Measurements from ENCODE around the gene LPAR1. TPM values are rescaled to one million over a fixed set of nuclear protein-coding genes. Genes with fewer than 3 reads are reported as not detected.

The LPAR1 gene
- total RNA-seq, 3 donors from 2014 or later, result 27.5 to 44.9 (median 30.3) TPM

GRCh38 chr9:111036946-111037345 lies 1.3 kb downstream of the LPAR1 start:
- Histone ChIP-seq H3K4me1 (ENCODE audit: low read depth) (no peaks in the 10 kb centered on the region), H3K4me3 (peak overlapping the region; percentile 65), H3K9me3 (no peaks in the 10 kb centered on the region), H3K36me3 (ENCODE audit: low read depth) (no peaks in the 10 kb centered on the region)
- TF ChIP-seq, protein P1, sequence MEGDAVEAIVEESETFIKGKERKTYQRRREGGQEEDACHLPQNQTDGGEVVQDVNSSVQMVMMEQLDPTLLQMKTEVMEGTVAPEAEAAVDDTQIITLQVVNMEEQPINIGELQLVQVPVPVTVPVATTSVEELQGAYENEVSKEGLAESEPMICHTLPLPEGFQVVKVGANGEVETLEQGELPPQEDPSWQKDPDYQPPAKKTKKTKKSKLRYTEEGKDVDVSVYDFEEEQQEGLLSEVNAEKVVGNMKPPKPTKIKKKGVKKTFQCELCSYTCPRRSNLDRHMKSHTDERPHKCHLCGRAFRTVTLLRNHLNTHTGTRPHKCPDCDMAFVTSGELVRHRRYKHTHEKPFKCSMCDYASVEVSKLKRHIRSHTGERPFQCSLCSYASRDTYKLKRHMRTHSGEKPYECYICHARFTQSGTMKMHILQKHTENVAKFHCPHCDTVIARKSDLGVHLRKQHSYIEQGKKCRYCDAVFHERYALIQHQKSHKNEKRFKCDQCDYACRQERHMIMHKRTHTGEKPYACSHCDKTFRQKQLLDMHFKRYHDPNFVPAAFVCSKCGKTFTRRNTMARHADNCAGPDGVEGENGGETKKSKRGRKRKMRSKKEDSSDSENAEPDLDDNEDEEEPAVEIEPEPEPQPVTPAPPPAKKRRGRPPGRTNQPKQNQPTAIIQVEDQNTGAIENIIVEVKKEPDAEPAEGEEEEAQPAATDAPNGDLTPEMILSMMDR (IDR thresholded peaks at IDR 0.05), result no peak
- no peak for ATAC-seq
- intact Hi-C loops (cut with DNase I, micrococcal nuclease), result no loop called here
- DNase-seq, result no peak

DNA sequence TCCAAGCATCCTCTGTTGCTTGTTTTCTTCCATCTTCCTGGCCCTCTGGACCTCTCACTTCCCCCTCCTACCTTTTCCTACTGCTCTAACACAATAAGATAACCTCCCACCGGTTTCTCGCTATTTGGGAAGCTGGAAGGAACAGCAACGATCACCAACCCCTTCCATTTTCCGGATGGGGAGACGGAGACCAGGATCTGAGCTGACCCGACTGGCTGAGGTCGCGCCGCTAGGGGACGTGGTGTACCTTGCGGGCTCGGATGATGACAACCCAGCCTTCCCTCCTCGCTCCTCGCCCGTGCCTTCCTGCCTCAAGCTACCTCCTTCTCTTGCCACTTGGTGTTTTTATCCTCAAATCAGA lies 1.9 kb downstream of the LPAR1 start:
- H3K9me3 ChIP-seq, result no peaks in the 10 kb centered on the region
- intact Hi-C loops (cut with DNase I, micrococcal nuclease), result no loop called here
- TF ChIP-seq, protein P1 (IDR thresholded peaks at IDR 0.05), result peak; percentile 64
- DNase-seq (peak; percentile 81 to 84 (median 83)), ATAC-seq (peak; percentile 63)
- H3K4me3 ChIP-seq, result no peak overlapping the region
- H3K4me1 ChIP-seq (ENCODE audit: low read depth), result no peaks in the 10 kb centered on the region
- no peaks in the 10 kb centered on the region for H3K36me3 ChIP-seq (ENCODE audit: low read depth)

- intact Hi-C loops (cut with DNase I, micrococcal nuclease), result no loop called here
- no peaks in the 10 kb centered on the region for H3K4me1 ChIP-seq (ENCODE audit: low read depth)
- no peak overlapping the region for H3K4me3 ChIP-seq
- no peaks in the 10 kb centered on the region for H3K9me3 ChIP-seq
- no peak for DNase-seq
- ATAC-seq, result no peak
- H3K36me3 ChIP-seq (ENCODE audit: low read depth), result no peaks in the 10 kb centered on the region
- TF ChIP-seq, protein P1 (IDR thresholded peaks at IDR 0.05), result no peak
Observed at GRCh38 chr9:111035543-111036428, 2.5 kb downstream of the LPAR1 start.

GRCh38 chr9:111034898-111035539 lies 3.3 kb downstream of the LPAR1 start:
- TF ChIP-seq, protein P1 (IDR thresholded peaks at IDR 0.05), result no peak
- intact Hi-C loops (cut with DNase I, micrococcal nuclease), result loop anchor here in 1 of 2 donors (5.0 kb wide), 1 partner anchor 208 kb away; no protein-coding TSS in a partner anchor
- H3K9me3 ChIP-seq, result no peaks in the 10 kb centered on the region
- ATAC-seq (no peak), DNase-seq (no peak)
- H3K4me1 ChIP-seq (ENCODE audit: low read depth), result no peaks in the 10 kb centered on the region
- no peaks in the 10 kb centered on the region for H3K36me3 ChIP-seq (ENCODE audit: low read depth)
- no peak overlapping the region for H3K4me3 ChIP-seq

DNA sequence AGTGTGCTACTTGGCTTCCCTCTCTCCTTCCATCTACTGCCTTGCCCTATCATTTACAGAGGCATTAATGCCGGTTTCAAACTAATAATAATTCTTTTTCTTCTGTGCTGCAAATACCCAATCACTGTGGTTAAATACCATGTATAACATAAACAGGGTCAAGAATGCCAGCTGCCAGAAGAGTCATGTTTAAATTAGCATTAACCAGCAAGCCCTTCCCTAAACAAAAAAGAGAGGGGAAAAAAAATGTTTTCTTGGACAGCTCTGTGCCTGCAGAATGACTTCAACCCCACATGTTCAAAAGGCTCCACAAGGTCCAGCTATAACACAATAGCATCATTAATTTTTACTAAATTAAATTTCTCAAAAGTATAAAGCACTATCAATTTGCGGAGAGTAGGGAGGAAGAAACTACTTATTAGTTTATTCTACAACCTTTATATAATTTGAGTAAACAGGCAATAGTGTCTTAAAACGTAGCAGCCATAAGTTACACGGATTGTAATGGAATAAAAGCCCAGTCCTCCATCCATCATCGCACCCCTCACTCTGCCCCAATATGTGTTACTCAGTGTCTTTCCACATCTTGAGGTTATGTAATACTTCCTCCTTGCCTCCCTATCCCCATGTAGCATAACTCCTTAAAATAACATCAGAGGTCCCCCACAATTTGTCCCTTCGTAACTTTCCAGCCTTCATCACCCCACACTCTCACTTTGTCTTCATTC lies 3.9 kb downstream of the LPAR1 start:
- H3K4me3 ChIP-seq, result no peak overlapping the region
- ATAC-seq (no peak), DNase-seq (no peak)
- no peaks in the 10 kb centered on the region for H3K9me3 ChIP-seq
- intact Hi-C loops (cut with DNase I, micrococcal nuclease), result loop anchor here in 1 of 2 donors (5.0 kb wide), 1 partner anchor 207 kb away; no protein-coding TSS in a partner anchor
- H3K36me3 ChIP-seq (ENCODE audit: low read depth), result no peaks in the 10 kb centered on the region
- no peaks in the 10 kb centered on the region for H3K4me1 ChIP-seq (ENCODE audit: low read depth)
- TF ChIP-seq, protein P1 (IDR thresholded peaks at IDR 0.05), result no peak

All from mucosa of descending colon (tissue), 3 donors.